HG03520 (cell line): ENCODE measurements around the gene GLRX.
"Not testable (repeated sequence)": the region's sequence is repeated elsewhere in the genome, so short reads cannot be mapped to it uniquely, and the experiment has no call there.

Experiments
- ATAC-seq: cut with Tn5 transposase; IDR thresholded peaks from one replicate; pipeline ENCODE4 v1.9.1; 2021; ENCODE audit warnings: mild to moderate bottlenecking, moderate library complexity; ENCODE audit not compliant: unreplicated experiment

Gene GLRX

GRCh38 chr5:95830226-95830625 lies 7.7 kb upstream of the GLRX start:
- no peak for ATAC-seq

GRCh38 chr5:95827892-95828246 lies 5.3 kb upstream of the GLRX start:
- no peak for ATAC-seq

DNA sequence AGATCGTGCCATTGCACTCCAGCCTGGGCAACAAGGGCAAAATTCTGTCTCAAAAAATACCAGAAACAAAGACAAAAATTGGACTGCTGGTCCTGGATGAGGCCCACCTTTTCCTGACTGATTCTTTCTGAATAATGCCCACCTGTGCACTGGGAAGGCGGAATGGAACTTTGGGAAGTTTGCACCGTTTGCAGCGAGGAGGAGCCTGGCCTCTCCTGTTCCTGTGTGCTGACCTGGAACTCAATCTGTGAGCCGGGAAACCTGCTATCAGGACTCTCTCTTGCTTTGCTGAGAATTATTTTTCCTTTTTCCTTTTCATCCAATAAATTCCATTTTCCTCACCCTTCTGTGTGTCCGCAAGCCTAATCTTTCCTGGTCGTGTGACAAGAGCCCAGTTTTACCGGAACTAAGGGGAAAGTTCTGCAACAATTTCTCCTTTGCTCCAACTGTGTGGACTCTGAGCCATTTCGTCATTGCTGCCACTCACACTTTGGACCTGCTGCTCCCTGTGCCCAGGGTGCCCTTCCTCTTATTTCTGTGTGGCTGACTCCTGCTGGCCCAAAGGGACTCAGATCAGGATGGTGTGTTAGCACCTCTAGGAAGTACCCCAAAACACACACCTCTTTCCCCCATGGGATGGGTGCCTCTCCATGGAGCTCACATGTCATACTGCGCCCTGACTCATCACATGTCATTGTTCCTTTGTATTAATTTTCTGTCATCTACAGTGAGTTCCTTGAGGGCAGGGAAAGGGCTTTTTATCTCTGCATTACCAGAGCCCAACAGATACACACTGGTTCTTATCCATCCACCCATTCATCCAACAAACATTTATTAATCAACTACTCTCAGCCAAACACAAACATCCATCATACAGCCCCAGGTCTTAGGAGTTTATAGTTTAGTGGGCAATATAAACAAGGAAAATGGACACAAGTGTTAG lies 4.7 kb upstream of the GLRX start:
- no peak for ATAC-seq

DNA sequence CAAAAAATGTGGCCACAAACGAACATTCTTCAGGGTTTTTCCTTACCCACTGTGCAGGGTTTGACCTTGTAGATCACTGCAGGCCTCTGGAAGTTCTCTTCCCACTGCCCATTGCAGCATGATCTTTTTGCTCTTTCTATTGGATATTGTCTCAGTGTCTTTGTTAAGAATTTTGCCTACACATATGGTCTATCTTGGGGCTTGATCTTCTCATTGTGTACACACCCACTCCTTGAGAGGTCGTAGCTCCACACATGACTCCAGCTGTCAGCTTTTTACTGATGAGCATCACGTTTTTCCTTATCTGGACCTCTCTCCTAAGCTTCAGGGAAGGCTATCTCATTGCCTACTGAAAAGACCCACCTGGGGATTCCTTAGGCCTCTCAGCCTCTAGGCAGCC lies 3.0 kb upstream of the GLRX start:
- ATAC-seq = no peak

GRCh38 chr5:95824747-95825146 lies 2.2 kb upstream of the GLRX start:
- ATAC-seq = no peak

GRCh38 chr5:95823738-95824609 lies 1.4 kb upstream of the GLRX start:
- peak; percentile 36 for ATAC-seq

GRCh38 chr5:95823218-95823737 lies 752 bp upstream of the GLRX start:
- no peak for ATAC-seq

DNA sequence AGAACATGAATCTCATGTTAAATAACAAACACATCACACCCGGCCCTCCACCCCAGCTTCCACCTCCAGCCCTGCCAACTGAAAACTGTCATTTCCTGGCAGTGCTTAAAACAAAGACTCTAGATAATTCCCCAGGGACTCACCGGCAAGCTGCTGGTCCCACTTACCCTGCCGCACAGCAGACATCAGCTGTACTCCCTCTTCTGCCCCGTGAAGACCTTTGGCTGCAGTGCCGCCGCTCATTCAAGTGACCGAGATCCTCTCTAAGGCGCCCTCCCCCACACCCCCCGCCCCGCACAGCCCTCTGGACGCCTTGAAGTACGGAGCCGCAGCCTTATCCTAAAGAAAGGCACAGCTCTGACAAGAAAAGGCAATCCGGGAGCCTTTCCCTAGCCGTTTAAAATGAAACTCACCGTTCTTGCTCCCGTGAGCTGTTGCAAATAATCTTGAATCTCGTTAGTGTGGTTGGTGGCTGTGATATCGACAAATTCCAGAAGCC lies 434 bp downstream of the GLRX start:
- peak; percentile 29 for ATAC-seq

DNA sequence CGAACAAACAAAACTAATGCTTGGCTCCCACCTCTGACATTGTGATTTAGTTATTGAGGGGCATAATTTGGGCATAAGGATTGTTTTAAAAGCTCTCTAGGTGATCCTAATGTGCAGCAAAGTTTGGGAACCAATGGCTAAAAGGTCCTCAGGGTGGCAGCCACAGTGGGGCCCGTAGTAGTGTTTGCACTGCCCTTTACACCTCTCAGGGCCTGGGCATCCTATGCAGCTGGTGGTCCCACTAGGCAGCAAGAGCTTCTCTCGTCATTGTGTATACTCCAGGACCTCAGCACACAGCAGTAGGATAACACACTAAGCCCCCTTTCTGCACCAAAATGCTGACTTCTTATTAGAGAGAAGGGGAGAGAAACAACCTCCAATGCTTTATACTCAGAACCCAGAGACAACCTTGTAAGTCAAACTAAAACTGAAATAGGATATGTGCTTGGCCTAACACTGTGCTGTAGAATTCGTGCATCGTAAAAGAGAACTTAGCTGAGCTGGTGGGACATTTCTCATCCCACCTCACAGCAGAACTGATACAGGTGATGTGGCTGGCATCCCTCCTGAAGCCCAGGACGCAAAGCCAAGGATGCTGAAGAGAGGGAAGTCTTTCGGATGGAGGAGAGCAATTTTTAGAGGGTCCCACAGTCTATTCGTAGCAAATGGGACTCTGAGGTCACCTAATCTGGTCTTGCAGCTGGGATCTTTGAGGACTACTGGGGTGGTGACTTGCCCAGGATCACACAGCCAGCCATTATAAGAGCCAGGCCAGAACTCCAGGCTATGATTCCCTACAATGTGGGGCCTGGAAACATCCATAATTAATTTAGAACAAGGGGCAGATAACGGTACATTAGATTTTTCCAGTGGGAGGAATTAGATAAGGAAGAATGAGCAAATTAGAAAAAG lies 1.2 kb downstream of the GLRX start:
- no peak for ATAC-seq

DNA sequence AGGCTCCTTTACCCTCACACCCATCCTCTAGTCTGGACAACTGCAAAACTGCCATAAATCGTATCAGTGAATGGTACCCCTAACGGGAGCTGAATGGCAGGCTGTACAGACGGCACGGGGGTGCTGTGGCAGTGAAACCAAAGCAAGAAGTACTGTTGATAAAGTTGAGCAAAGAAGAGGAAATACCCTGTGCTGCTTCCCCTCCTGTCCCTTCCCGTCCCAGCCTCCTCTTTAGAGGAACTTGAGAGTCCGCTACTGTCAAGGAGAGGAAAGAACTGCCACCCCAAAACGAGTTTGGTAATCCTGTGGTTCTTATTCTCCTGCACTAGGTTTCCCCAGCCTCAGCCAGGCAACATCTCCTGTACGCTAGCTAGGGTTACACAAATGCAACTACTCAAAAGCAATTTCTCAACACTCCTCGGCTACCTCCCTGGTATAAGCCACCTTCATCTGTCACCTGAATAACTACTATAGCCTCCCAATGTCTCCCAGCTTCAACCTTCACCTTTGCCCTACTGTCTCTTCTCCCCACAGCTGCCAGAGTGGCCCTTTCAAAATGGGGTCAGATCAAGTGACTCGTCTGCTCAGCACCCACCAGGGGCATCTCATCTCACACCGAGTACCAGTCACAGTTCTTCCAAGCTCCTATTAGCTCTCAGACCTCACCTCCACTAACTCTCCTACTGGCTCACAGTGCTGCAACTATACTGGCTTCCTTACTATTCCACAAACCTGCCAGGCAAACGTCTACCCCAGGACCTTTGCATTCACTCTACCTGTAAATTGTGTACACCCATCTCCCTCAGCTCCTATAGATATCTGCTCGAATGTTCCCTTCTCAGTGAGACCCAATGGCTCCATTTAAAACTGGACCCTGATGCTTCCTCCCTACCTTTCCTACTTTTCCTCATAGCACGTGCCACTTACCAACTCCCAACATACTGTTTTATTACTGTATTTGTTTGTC lies 4.1 kb downstream of the GLRX start:
- no peak for ATAC-seq

- no peak for ATAC-seq
Observed at GRCh38 chr5:95817430-95817829, 5.1 kb downstream of the GLRX start.

- ATAC-seq = no peak
Observed at GRCh38 chr5:95816776-95817175, 5.8 kb downstream of the GLRX start.

- no peak for ATAC-seq
Observed at GRCh38 chr5:95816341-95816740, 6.2 kb downstream of the GLRX start.

GRCh38 chr5:95815155-95815729 lies 7.3 kb downstream of the GLRX start:
- ATAC-seq = no peak

GRCh38 chr5:95813035-95813434 lies 9.5 kb downstream of the GLRX start:
- not testable (repeated sequence) for ATAC-seq

GRCh38 chr5:95812074-95812471 lies 10.5 kb downstream of the GLRX start:
- ATAC-seq = no peak

GRCh38 chr5:95811461-95812073 lies 11.0 kb downstream of the GLRX start:
- not testable (repeated sequence) for ATAC-seq

DNA sequence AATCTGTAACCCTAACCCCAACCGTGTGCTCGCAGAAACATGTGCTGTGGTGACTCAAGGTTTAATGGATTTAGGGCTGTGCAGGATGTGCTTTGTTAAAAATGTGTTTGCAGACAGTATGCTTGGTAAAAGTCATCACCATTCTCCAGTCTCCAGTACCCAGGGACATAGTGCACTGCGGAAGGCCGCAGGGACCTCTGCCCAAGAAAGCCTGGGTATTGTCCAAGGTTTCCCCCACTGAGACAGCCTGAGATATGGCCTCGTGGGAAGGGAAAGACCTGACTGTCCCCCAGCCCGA lies 11.5 kb downstream of the GLRX start:
- not testable (repeated sequence) for ATAC-seq
